Small intestine (tissue), 7 donors: ENCODE measurements around the gene RSPO3. TPM values are rescaled to one million over a fixed set of nuclear protein-coding genes. Genes with fewer than 3 reads are reported as not detected.

Experiments
- DNase-seq, 2 donors: peaks; one replicate each; pipeline versions ENCODE4 v3.0.0 to v3.0.0-alpha.2; 2013
- FAIRE-seq: peaks from 2 replicates; lab custom pipeline; 2012; peaks lifted over from hg19 to GRCh38; lab: Jason Lieb, UNC
- H3K27ac ChIP-seq, 3 donors: one replicate each; pipeline ENCODE4 v1.5.1; 2013; ENCODE audit warnings: low read length in 2 of 3, mild to moderate bottlenecking in 2 of 3, control low read depth in 1 of 3, inconsistent platforms in 1 of 3, low read depth in 1 of 3, moderate library complexity in 1 of 3
- H3K27me3 ChIP-seq, 3 donors: one replicate each; pipeline ENCODE4 v1.6.1; 2013; ENCODE audit warnings: low read length in 3 of 3, inconsistent platforms in 1 of 3; ENCODE audit not compliant: control insufficient read depth in 3 of 3, insufficient read depth in 3 of 3
- H3K36me3 ChIP-seq, 3 donors: one replicate each; pipeline ENCODE4 v1.6.1; 2013; ENCODE audit warnings: low read length in 3 of 3, inconsistent platforms in 1 of 3, low read depth in 1 of 3, mild to moderate bottlenecking in 1 of 3, moderate library complexity in 1 of 3; ENCODE audit not compliant: control insufficient read depth in 3 of 3, insufficient read depth in 2 of 3
- H3K4me1 ChIP-seq, 3 donors: one replicate each; pipeline ENCODE4 v1.6.1; 2013; ENCODE audit warnings: low read length in 2 of 3, inconsistent platforms in 1 of 3, low read depth in 1 of 3, mild to moderate bottlenecking in 1 of 3, moderate library complexity in 1 of 3; ENCODE audit not compliant: control insufficient read depth in 3 of 3, insufficient read depth in 2 of 3
- H3K4me3 ChIP-seq, 3 donors: one replicate each; pipeline ENCODE4 v1.5.1; 2013; ENCODE audit warnings: low read length in 3 of 3, control low read depth in 1 of 3, inconsistent platforms in 1 of 3, low read depth in 1 of 3, mild to moderate bottlenecking in 1 of 3, moderate library complexity in 1 of 3
- H3K9me3 ChIP-seq, 2 donors: one replicate each; pipeline ENCODE4 v1.6.1; 2013; ENCODE audit warnings: low read depth in 1 of 2, low read length in 1 of 2; ENCODE audit not compliant: control insufficient read depth in 2 of 2, insufficient read depth in 1 of 2
- WGBS, 3 donors: extraction: QIAGEN DNeasy Blood & Tissue Kit; methylation state at CpG; one replicate each; pipeline ENCODE4 v1.1.7; 2013; 5-methylcytosine and 5-hydroxymethylcytosine counted together
- polyA plus RNA-seq, 4 donors: library from polyadenylated mRNA; stranded (reverse) in 3 of 4; unstranded in 1 of 4; fragments of 200-250 nt in 3 of 4; fragments of 120-200 nt in 1 of 4; gene quantifications; one replicate each; pipeline versions ENCODE4 v1.2.1 to v1.2.3, GENCODE V29; 2013
- donor health status: healthy with polysubstance abuse.
- donor health status: control.
- donor health status: control.
- donor health status: Bipolar disorder and iron deficiency.
- donor health status: healthy.

RSPO3 gene
- polyA plus RNA-seq, 4 donors = 0.54 to 6.7 (median 1.6) TPM; not detected in 1

DNA sequence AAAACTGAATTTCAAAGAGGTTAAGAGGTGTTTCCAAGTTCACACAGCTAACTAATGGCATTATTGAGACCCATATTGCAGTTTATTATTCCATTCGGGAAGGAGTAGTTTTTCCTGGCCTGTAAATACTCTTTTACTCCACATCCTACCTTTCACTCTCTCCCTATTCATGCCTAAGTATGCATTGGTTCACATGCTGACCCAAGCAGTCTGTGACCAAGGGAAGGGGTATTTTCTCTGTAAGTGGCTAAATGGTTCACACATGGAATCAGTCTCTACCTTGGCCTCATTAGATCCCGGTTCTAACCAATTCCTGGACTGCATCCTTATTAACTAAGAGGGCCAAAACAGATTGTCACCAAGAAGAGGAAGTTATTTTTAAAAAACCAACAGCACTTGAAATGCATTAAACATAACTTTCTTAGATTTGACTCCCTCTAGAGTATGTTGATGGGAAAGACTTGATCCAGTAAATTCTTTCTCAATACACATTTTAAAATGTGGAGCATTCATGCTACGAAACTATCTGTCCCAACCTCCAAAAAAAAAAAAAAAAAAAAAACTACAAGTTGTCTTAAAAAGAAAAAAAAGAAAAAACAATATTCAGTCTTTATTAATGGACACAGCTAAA lies 17.8 kb upstream of the RSPO3 start:
- no peak for DNase-seq
- no peaks in the 10 kb centered on the region for H3K9me3 ChIP-seq
- H3K36me3 ChIP-seq = no peaks in the 10 kb centered on the region
- no peaks in the 10 kb centered on the region for H3K27me3 ChIP-seq
- H3K4me1 ChIP-seq = no peaks in the 10 kb centered on the region
- no peak for FAIRE-seq
- no peak overlapping the region for H3K4me3 ChIP-seq
- no peak overlapping the region for H3K27ac ChIP-seq
- 38 to 41% (median 41%) methylated on average over 3 of the region's 3 CpGs for WGBS, 3 donors

DNA sequence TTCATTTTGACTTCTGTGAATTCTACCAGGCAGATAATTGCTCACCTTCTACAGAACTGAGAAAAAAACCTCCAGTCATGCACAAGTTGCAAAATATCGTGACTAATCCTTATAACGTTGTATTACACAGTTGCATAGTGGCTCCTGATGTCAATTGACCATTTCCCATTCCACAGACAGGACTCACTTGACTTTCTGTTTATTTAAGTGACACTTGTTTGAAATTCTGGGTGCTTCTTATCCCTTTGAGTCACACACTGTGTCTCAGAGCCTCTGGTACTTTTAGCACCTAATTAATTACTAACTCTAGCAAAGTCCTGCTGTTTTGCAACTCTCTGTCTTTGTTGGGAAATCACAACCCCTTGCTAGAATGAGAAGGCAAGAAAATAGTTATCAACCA lies 16.2 kb upstream of the RSPO3 start:
- H3K4me3 ChIP-seq = no peak overlapping the region
- WGBS, 3 donors = 35 to 64% (median 54%) methylated on average over 2 of the region's 2 CpGs
- no peaks in the 10 kb centered on the region for H3K4me1 ChIP-seq
- no peaks in the 10 kb centered on the region for H3K36me3 ChIP-seq
- FAIRE-seq = no peak
- DNase-seq = no peak
- H3K27me3 ChIP-seq = no peaks in the 10 kb centered on the region
- no peaks in the 10 kb centered on the region for H3K9me3 ChIP-seq
- H3K27ac ChIP-seq = no peak overlapping the region

DNA sequence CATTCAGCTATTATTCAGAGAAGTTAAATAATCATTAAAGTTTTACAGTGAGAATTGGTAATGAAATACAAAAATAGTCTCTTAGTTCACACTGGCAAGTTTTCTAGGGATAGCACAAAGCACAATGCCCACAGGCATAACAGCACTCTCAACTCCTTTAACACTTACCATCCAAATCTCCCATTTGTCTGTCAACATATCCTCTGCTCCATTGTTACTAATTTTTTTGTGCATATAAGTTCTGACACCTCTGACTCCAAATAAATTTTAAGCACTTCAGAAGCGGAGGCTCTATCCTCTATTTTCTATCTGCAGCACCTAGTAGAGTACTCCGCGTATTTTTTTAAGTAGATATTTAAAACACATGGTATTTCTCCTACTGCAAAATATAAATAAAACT lies 15.6 kb upstream of the RSPO3 start:
- H3K27ac ChIP-seq = no peak overlapping the region
- no peak overlapping the region for H3K4me3 ChIP-seq
- H3K4me1 ChIP-seq = no peaks in the 10 kb centered on the region
- H3K9me3 ChIP-seq = no peaks in the 10 kb centered on the region
- 93 to 97% (median 94%) methylated on average over 3 of the region's 3 CpGs for WGBS, 3 donors
- no peak for DNase-seq
- no peak for FAIRE-seq
- H3K27me3 ChIP-seq = no peaks in the 10 kb centered on the region
- H3K36me3 ChIP-seq = no peaks in the 10 kb centered on the region

DNA sequence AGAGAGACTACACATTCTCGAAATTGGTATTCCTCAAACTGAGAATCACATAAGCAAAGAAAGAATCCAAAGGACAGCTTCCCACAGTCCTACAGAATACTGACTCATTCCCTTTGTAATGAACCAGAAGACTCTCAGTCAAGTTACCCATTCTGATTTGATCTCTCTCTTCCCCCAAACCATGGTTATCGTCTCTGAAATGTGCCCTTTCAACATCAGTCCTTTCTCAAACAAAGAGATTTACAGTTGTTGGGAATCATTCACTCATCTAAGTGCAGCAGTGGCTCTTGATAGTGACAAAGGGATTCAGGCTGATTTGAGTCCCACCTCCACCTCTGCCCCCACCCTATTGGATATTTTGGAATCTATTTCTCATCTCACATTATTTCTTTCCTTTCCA lies 15.0 kb upstream of the RSPO3 start:
- FAIRE-seq = no peak
- no peaks in the 10 kb centered on the region for H3K36me3 ChIP-seq
- 34 to 57% (median 37%) methylated on average over 2 of the region's 2 CpGs for WGBS, 3 donors

DNA sequence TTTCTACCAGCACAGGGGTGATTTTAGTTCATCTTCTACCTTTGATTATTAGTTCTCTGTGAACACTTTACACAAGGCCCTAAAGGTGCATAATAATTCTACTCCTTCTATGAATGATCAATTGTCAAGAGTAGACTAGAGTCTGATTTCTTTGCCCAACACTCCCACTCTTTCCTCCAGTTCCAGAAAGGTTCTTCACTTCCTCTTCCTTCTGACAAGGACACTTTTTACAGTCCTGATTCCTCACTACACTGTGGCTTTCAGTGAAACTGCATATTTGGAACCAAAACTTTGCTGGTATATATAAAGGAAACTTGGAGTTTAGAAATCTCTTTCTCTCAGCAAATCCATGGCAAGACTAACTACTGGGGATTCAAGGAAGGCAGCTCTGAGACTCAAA lies 10.6 kb upstream of the RSPO3 start:
- DNase-seq (no peak), FAIRE-seq (no peak)
- Histone ChIP-seq H3K9me3 (no peaks in the 10 kb centered on the region), H3K4me3 (no peak overlapping the region), H3K36me3 (no peaks in the 10 kb centered on the region), H3K27me3 (no peaks in the 10 kb centered on the region), H3K27ac (no peak overlapping the region), H3K4me1 (no peaks in the 10 kb centered on the region)

More for the DNA sequence above, 15.0 kb upstream of the RSPO3 start:
- H3K4me1 ChIP-seq = no peaks in the 10 kb centered on the region
- no peak overlapping the region for H3K4me3 ChIP-seq
- no peaks in the 10 kb centered on the region for H3K27me3 ChIP-seq
- DNase-seq = no peak
- no peaks in the 10 kb centered on the region for H3K9me3 ChIP-seq
- H3K27ac ChIP-seq = no peak overlapping the region

DNA sequence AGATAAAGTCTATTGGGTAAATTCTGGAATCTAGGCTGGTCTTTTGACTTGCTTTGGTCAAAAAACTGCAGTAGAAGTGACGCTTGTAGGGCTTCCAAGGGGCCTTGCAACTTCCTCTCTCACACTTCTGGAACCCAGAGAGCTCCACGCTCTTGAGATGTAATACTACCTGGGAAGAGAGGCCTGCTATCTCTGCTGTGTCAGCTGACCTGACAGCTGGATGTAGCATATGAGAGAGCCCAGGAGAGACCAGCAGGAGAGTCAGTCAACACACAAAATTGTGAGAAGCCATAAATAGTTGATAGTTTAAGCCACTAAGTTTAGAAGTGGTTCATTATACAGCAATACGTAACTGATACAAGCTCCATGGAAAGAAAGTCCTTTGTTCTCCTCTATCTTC lies 7.8 kb upstream of the RSPO3 start:
- whole genome bisulfite sequencing, 3 donors = 80 to 85% (median 81%) methylated on average over 3 of the region's 3 CpGs
- DNase-seq (no peak), FAIRE-seq (no peak)
- Histone ChIP-seq H3K4me3 (no peak overlapping the region), H3K4me1 (no peaks in the 10 kb centered on the region), H3K27me3 (peaks cover 0 to 7% (median 0%) of the 10 kb centered on the region in 3 donors), H3K36me3 (no peaks in the 10 kb centered on the region), H3K27ac (no peak overlapping the region), H3K9me3 (no peaks in the 10 kb centered on the region)

DNA sequence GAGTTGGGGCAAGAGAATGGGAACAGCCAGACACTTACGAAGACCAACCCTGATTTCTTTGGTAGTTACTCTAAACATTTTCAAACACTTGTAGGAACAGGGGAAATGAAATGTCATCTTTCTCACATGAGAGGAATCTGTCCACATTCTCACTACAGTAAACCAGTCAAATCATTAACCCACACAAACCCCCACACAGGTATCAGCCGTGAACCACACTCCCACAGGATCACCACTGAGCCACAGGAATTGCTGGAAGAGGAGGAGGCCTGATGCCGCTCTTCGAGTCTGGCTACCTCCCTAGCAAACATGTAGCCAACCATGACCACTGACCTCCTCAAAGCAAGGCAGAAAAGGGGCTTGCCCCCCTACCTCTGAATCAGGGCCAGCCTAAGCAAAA lies 6.9 kb upstream of the RSPO3 start:
- no peak for DNase-seq
- Histone ChIP-seq H3K9me3 (no peaks in the 10 kb centered on the region), H3K4me3 (no peak overlapping the region), H3K36me3 (no peaks in the 10 kb centered on the region), H3K27me3 (peaks cover 0 to 12% (median 0%) of the 10 kb centered on the region in 3 donors), H3K27ac (no peak overlapping the region), H3K4me1 (no peaks in the 10 kb centered on the region)
- WGBS, 3 donors = 64 to 90% (median 82%) methylated on average over 4 of the region's 4 CpGs
- no peak for FAIRE-seq

DNA sequence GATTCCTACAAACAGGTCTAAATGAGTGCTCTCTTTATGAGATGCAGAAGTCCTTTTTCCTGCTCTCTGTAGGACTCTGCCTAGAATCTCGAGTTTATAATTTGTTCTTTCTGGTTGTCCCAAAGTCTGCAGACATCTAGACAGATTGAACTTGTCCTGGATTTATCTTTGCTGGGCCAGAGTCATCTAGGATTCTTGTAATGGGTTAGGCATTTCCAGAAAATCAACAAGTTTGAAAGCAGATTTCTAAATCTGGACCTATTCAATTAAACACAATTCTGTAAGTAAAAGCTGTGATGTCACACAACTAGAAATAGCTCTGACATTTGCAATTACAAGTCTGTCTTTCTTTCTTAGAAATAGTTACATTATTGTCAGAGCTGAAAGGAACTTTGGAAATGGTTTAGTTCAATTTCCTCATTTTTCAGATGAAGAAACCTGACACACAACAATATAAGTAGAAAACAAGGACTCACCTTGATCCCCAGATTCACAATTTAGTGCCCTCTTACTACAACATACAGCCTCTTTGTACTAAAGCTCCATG lies 4.2 kb upstream of the RSPO3 start:
- DNase-seq = no peak
- peaks cover 0 to 2% (median 0%) of the 10 kb centered on the region in 3 donors for H3K4me1 ChIP-seq
- no peak for FAIRE-seq
- no peak overlapping the region for H3K4me3 ChIP-seq
- no peaks in the 10 kb centered on the region for H3K36me3 ChIP-seq
- whole genome bisulfite sequencing, 3 donors = 13 to 34% (median 27%) methylated on average over 1 of the region's 1 CpG
- H3K9me3 ChIP-seq = no peaks in the 10 kb centered on the region
- H3K27ac ChIP-seq = no peak overlapping the region
- peaks cover 6 to 33% (median 10%) of the 10 kb centered on the region in 3 donors for H3K27me3 ChIP-seq
